DOHH2 (cell line): ENCODE measurements around the gene ADRA2B.

Source experiments
- H3F3A ChIP-seq: fragments of 200-600 bp; sonication (generic), shearing (Covaris generic); 2 replicates; pipeline ENCODE4 v1.6.0; 2016; ENCODE audit warnings: antibody characterized with exemption, mild to moderate bottlenecking; ENCODE audit not compliant: control insufficient read depth, insufficient read depth
- H3K27ac ChIP-seq: fragments of 200-600 bp; sonication (generic); 2 replicates; pipeline ENCODE4 v1.5.1; 2014; ENCODE audit warnings: low read depth, mild to moderate bottlenecking, low read length, moderate library complexity
- H3K27me3 ChIP-seq: fragments of 200-600 bp; sonication (generic); 2 replicates; pipeline ENCODE4 v1.6.1; 2014; ENCODE audit warnings: mild to moderate bottlenecking, low read length, mixed read lengths; ENCODE audit not compliant: control insufficient read depth
- H3K36me3 ChIP-seq: fragments of 200-600 bp; sonication (generic); 2 replicates; pipeline ENCODE4 v1.6.1; 2014; ENCODE audit warnings: mild to moderate bottlenecking, low read length, moderate library complexity, mixed read lengths; ENCODE audit not compliant: control insufficient read depth
- H3K4me1 ChIP-seq: fragments of 200-600 bp; sonication (generic); 2 replicates; pipeline ENCODE4 v1.6.1; 2014; ENCODE audit warnings: mild to moderate bottlenecking, low read length, mixed read lengths; ENCODE audit not compliant: control insufficient read depth
- H3K4me2 ChIP-seq: fragments of 200-600 bp; sonication (generic); 2 replicates; pipeline ENCODE4 v1.6.0; 2014; ENCODE audit warnings: mild to moderate bottlenecking, low read length, moderate library complexity
- H3K4me3 ChIP-seq: fragments of 200-600 bp; sonication (generic); 2 replicates; pipeline ENCODE4 v1.5.1; 2014; ENCODE audit warnings: mild to moderate bottlenecking, low read length, mixed read lengths
- H3K79me2 ChIP-seq: fragments of 200-600 bp; sonication (generic); 2 replicates; pipeline ENCODE4 v1.6.1; 2014; ENCODE audit warnings: mild to moderate bottlenecking, low read length, mixed read lengths; ENCODE audit not compliant: control insufficient read depth
- H3K9me2 ChIP-seq: fragments of 200-600 bp; sonication (generic); replicated peaks from 2 replicates; pipeline ENCODE4 v1.6.1; 2014; ENCODE audit warnings: mild to moderate bottlenecking, low read length, mixed read lengths; ENCODE audit not compliant: control insufficient read depth
- H3K9me3 ChIP-seq: fragments of 200-600 bp; sonication (generic); 2 replicates; pipeline ENCODE4 v1.6.1; 2014; ENCODE audit warnings: antibody characterized with exemption, low read length, mixed read lengths; ENCODE audit not compliant: control insufficient read depth, insufficient read depth
- H4K20me1 ChIP-seq: fragments of 200-600 bp; sonication (generic); 2 replicates; pipeline ENCODE4 v1.6.0; 2014; ENCODE audit warnings: low read depth, mild to moderate bottlenecking, antibody characterized with exemption, low read length, moderate library complexity; ENCODE audit not compliant: control insufficient read depth, insufficient read depth
- CTCF ChIP-seq: fragments of 200-600 bp; sonication (generic); IDR thresholded peaks from one replicate; pipeline ENCODE4 v1.5.1; 2014; ENCODE audit warnings: antibody characterized with exemption, mild to moderate bottlenecking, low read depth, low read length; ENCODE audit not compliant: poor library complexity, severe bottlenecking
- EZH2phosphoT487 ChIP-seq: fragments of 200-600 bp; sonication (generic); IDR thresholded peaks from 2 replicates; pipeline ENCODE4 v1.6.1; 2017; ENCODE audit warnings: borderline replicate concordance, mild to moderate bottlenecking, antibody characterized with exemption, low read length, moderate library complexity, mixed read lengths

Gene ADRA2B

GRCh38 chr2:96091711-96092572 is 24.4 kb downstream of the ADRA2B start:
- H3K36me3 ChIP-seq = no peaks in the 10 kb centered on the region

GRCh38 chr2:96091141-96091710 is 25.1 kb downstream of the ADRA2B start:
- H3F3A ChIP-seq = no peaks in the 10 kb centered on the region
- no peak overlapping the region for H3K4me3 ChIP-seq
- H3K9me3 ChIP-seq = no peaks in the 10 kb centered on the region
- peaks cover 14% of the 10 kb centered on the region for H3K27me3 ChIP-seq
- TF ChIP-seq EZH2phosphoT487 = no peak
- no peak for TF ChIP-seq CTCF
- no peaks in the 10 kb centered on the region for H3K79me2 ChIP-seq
- peaks cover 6% of the 10 kb centered on the region; the same call in 1 of the 2 replicates for H3K4me1 ChIP-seq
- no peaks in the 10 kb centered on the region for H3K9me2 ChIP-seq
- H3K27ac ChIP-seq = no peak overlapping the region
- H3K36me3 ChIP-seq = no peaks in the 10 kb centered on the region
- H4K20me1 ChIP-seq = no peaks in the 10 kb centered on the region
- H3K4me2 ChIP-seq = no peak overlapping the region

More at GRCh38 chr2:96091711-96092572, 24.4 kb downstream of the ADRA2B start:
- Histone ChIP-seq H3K27ac (no peak overlapping the region), H3K4me1 (peaks cover 6% of the 10 kb centered on the region; the same call in 1 of the 2 replicates), H3K4me2 (no peak overlapping the region), H3K27me3 (peaks cover 14% of the 10 kb centered on the region), H3K9me2 (no peaks in the 10 kb centered on the region), H3K79me2 (no peaks in the 10 kb centered on the region), H3F3A (no peaks in the 10 kb centered on the region), H3K9me3 (no peaks in the 10 kb centered on the region), H3K4me3 (no peak overlapping the region), H4K20me1 (0 out of 2 replicates have a peak, but pooled peaks cover 2% of the 10 kb centered on the region)
- TF ChIP-seq CTCF = no peak
- no peak for TF ChIP-seq EZH2phosphoT487

GRCh38 chr2:96090196-96090926 is 26.0 kb downstream of the ADRA2B start:
- Histone ChIP-seq H3K27ac (no peak overlapping the region), H3K36me3 (no peaks in the 10 kb centered on the region), H3F3A (no peaks in the 10 kb centered on the region), H3K79me2 (no peaks in the 10 kb centered on the region), H4K20me1 (no peaks in the 10 kb centered on the region), H3K4me1 (peaks cover 6% of the 10 kb centered on the region; the same call in 1 of the 2 replicates), H3K9me2 (no peaks in the 10 kb centered on the region), H3K27me3 (peaks cover 14% of the 10 kb centered on the region), H3K4me3 (no peak overlapping the region), H3K9me3 (no peaks in the 10 kb centered on the region), H3K4me2 (no peak overlapping the region)
- no peak for TF ChIP-seq EZH2phosphoT487
- TF ChIP-seq CTCF = no peak
